ENCODE measurements around the gene OPN1MW. TPM values are rescaled to one million over a fixed set of nuclear protein-coding genes. Genes with fewer than 3 reads are reported as not detected.
"Not testable (repeated sequence)": the region's sequence is repeated elsewhere in the genome, so short reads cannot be mapped to it uniquely, and the experiment has no call there.

The OPN1MW gene
- total and polyA plus RNA-seq, 2 donors (not counting 1 experiment from before 2014, with no cell fraction given), result not detected

DNA sequence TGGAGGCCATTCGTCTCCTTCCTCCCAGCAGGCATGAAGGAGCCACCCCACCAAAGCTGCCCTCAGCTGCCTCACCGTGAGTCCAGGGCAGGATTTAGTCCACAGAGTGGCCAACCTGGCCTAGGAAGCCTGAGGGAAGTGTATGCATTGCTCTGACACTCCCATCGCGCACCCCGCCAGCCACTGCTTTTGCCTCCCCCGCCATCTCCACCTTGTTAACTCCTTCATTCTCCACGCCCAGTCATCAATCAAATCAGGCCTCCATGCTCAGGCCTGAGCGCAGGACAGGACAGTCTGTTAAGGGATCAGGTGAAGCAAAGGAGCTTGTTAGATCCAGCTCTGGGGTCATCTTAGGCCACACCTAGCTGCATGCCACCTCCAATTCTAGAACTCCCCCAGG is 10.4 kb downstream of the OPN1MW start:
- H3K4me2 ChIP-seq (ENCODE audit: extremely low read depth, insufficient read depth, low read length); H3K36me3 ChIP-seq (ENCODE audit: control insufficient read depth, insufficient read depth, low read length); H3K27ac ChIP-seq (ENCODE audit: insufficient read depth, low read length); DNase-seq (ENCODE audit: low read depth in 2 of 2); H3K79me2 ChIP-seq (ENCODE audit: control insufficient read depth, insufficient read depth, low read length); H2AFZ ChIP-seq (ENCODE audit: low read length); H3K9ac ChIP-seq (ENCODE audit: insufficient read depth, low read length); H4K20me1 ChIP-seq (ENCODE audit: control insufficient read depth, extremely low read depth, insufficient read depth, low read length); H3K9me3 ChIP-seq (ENCODE audit: control insufficient read depth, insufficient read depth, low read depth, low read length); H3K4me1 ChIP-seq (ENCODE audit: control insufficient read depth, extremely low read depth, insufficient read depth, low read length); H3K4me3 ChIP-seq (replicated peaks in 1 of 4; ENCODE audit: control extremely low read depth in 1 of 4, insufficient read depth in 1 of 4, low read depth in 3 of 4, low read length in 4 of 4); H3K27me3 ChIP-seq (ENCODE audit: control insufficient read depth, insufficient read depth, low read length): not testable (repeated sequence)

- H3K79me2 ChIP-seq (ENCODE audit: control insufficient read depth, insufficient read depth, low read length); H3K4me1 ChIP-seq (ENCODE audit: control insufficient read depth, extremely low read depth, insufficient read depth, low read length); H3K9me3 ChIP-seq (ENCODE audit: control insufficient read depth, insufficient read depth, low read depth, low read length); H2AFZ ChIP-seq (ENCODE audit: low read length); DNase-seq (ENCODE audit: low read depth in 2 of 2); H3K36me3 ChIP-seq (ENCODE audit: control insufficient read depth, insufficient read depth, low read length); H3K27me3 ChIP-seq (ENCODE audit: control insufficient read depth, insufficient read depth, low read length); H3K27ac ChIP-seq (ENCODE audit: insufficient read depth, low read length); H3K9ac ChIP-seq (ENCODE audit: insufficient read depth, low read length); H3K4me3 ChIP-seq (replicated peaks in 1 of 4; ENCODE audit: control extremely low read depth in 1 of 4, insufficient read depth in 1 of 4, low read depth in 3 of 4, low read length in 4 of 4); H4K20me1 ChIP-seq (ENCODE audit: control insufficient read depth, extremely low read depth, insufficient read depth, low read length); H3K4me2 ChIP-seq (ENCODE audit: extremely low read depth, insufficient read depth, low read length): not testable (repeated sequence)
These were observed 11.9 kb downstream of the OPN1MW start for GRCh38 chrX:154194316-154194715.

GRCh38 chrX:154196466-154196865 is 14.1 kb downstream of the OPN1MW start:
- H2AFZ ChIP-seq (ENCODE audit: low read length); H3K27me3 ChIP-seq (ENCODE audit: control insufficient read depth, insufficient read depth, low read length); H4K20me1 ChIP-seq (ENCODE audit: control insufficient read depth, extremely low read depth, insufficient read depth, low read length); H3K79me2 ChIP-seq (ENCODE audit: control insufficient read depth, insufficient read depth, low read length); H3K4me2 ChIP-seq (ENCODE audit: extremely low read depth, insufficient read depth, low read length); DNase-seq (ENCODE audit: low read depth in 2 of 2); H3K36me3 ChIP-seq (ENCODE audit: control insufficient read depth, insufficient read depth, low read length); H3K4me3 ChIP-seq (replicated peaks in 1 of 4; ENCODE audit: control extremely low read depth in 1 of 4, insufficient read depth in 1 of 4, low read depth in 3 of 4, low read length in 4 of 4); H3K27ac ChIP-seq (ENCODE audit: insufficient read depth, low read length); H3K9me3 ChIP-seq (ENCODE audit: control insufficient read depth, insufficient read depth, low read depth, low read length); H3K4me1 ChIP-seq (ENCODE audit: control insufficient read depth, extremely low read depth, insufficient read depth, low read length); H3K9ac ChIP-seq (ENCODE audit: insufficient read depth, low read length): not testable (repeated sequence)

DNA sequence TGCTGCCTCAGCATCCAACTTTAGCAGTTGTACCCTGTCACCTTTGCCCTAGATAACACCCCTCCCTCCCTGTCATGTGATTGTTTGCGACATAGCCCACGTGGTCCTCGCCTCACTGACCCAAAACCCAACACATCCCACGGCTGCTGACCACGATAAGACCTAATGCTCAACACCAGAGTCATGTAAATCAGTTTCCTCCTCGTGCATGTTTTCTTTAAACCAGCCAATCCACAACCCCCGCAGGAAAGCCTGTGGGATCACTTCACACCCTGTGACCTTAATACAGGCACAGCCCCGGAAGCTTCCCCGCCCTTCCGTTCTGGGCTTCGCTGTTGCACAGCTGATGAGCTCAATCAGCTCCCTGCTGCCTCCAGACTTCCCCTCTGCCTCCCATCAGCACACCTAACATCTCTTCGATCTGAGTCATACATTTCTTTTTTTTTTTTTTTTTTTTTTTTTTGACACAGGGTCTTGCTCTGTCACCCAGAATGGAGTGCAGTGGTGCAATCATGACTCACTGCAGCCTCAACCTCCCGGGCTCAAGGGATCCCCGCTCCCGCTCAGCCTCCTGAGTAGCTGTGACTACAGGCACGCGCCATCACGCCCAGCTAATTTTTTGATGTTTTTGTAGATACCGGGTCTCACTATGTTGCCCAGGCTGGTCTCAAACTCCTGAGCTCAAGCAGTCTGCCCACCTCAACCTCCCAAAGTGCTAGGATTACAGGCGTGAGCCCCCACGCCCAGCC is 27.4 kb downstream of the OPN1MW start:
- H2AFZ ChIP-seq (ENCODE audit: low read length); H3K4me2 ChIP-seq (ENCODE audit: extremely low read depth, insufficient read depth, low read length); H3K9ac ChIP-seq (ENCODE audit: insufficient read depth, low read length); H3K27ac ChIP-seq (ENCODE audit: insufficient read depth, low read length); H3K4me1 ChIP-seq (ENCODE audit: control insufficient read depth, extremely low read depth, insufficient read depth, low read length); DNase-seq (ENCODE audit: low read depth in 2 of 2); H4K20me1 ChIP-seq (ENCODE audit: control insufficient read depth, extremely low read depth, insufficient read depth, low read length); H3K27me3 ChIP-seq (ENCODE audit: control insufficient read depth, insufficient read depth, low read length); H3K79me2 ChIP-seq (ENCODE audit: control insufficient read depth, insufficient read depth, low read length); H3K36me3 ChIP-seq (ENCODE audit: control insufficient read depth, insufficient read depth, low read length); H3K4me3 ChIP-seq (replicated peaks in 1 of 4; ENCODE audit: control extremely low read depth in 1 of 4, insufficient read depth in 1 of 4, low read depth in 3 of 4, low read length in 4 of 4); H3K9me3 ChIP-seq (ENCODE audit: control insufficient read depth, insufficient read depth, low read depth, low read length): not testable (repeated sequence)

DNA sequence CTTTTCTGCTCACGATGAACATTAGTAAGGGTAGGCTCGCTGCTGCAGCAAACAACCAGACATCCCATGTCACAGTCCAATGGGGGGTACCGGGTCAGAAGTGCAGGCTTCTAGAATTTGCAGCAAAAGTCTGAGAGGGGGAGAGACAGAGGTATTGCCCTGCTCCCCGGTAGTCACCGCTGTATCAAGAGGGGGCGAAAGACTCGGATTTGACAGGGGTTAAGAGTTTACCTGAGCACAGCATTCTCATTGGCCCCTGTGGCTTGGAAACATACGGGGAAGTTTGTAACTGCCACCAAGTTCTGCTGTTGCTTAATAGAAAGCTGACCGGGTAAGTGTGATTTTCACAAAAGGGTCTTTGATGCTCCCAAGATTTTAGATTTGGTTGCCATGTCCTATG is 28.7 kb downstream of the OPN1MW start:
- H3K4me3 ChIP-seq (replicated peaks in 1 of 4; ENCODE audit: control extremely low read depth in 1 of 4, insufficient read depth in 1 of 4, low read depth in 3 of 4, low read length in 4 of 4); H3K79me2 ChIP-seq (ENCODE audit: control insufficient read depth, insufficient read depth, low read length); H3K27me3 ChIP-seq (ENCODE audit: control insufficient read depth, insufficient read depth, low read length); H3K9ac ChIP-seq (ENCODE audit: insufficient read depth, low read length); H2AFZ ChIP-seq (ENCODE audit: low read length); H3K4me2 ChIP-seq (ENCODE audit: extremely low read depth, insufficient read depth, low read length); H3K27ac ChIP-seq (ENCODE audit: insufficient read depth, low read length); H3K9me3 ChIP-seq (ENCODE audit: control insufficient read depth, insufficient read depth, low read depth, low read length); H4K20me1 ChIP-seq (ENCODE audit: control insufficient read depth, extremely low read depth, insufficient read depth, low read length); H3K4me1 ChIP-seq (ENCODE audit: control insufficient read depth, extremely low read depth, insufficient read depth, low read length); DNase-seq (ENCODE audit: low read depth in 2 of 2); H3K36me3 ChIP-seq (ENCODE audit: control insufficient read depth, insufficient read depth, low read length): not testable (repeated sequence)

DNA sequence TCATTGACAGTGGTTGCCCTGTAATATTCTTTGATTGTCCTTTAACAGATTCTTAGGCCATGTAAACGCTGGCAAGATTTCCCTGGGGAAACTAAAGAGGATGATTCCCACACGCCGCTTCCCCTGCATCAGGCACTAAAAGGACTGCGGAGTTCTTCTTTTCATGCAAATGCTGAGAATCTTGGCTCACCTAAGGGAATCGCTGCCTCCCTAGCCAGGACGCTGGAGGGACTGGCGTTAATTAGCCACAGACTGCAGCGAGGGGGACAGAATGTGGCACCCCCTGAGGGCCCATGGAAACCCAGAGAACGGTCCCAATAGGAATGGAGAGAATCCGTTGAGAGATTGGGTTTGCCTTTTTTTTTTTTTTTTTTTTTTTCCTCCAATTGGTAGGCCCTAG is 29.1 kb downstream of the OPN1MW start:
- H3K79me2 ChIP-seq (ENCODE audit: control insufficient read depth, insufficient read depth, low read length); H2AFZ ChIP-seq (ENCODE audit: low read length); H3K36me3 ChIP-seq (ENCODE audit: control insufficient read depth, insufficient read depth, low read length); H3K27me3 ChIP-seq (ENCODE audit: control insufficient read depth, insufficient read depth, low read length); H3K4me2 ChIP-seq (ENCODE audit: extremely low read depth, insufficient read depth, low read length); H3K9ac ChIP-seq (ENCODE audit: insufficient read depth, low read length); H3K4me1 ChIP-seq (ENCODE audit: control insufficient read depth, extremely low read depth, insufficient read depth, low read length); H3K4me3 ChIP-seq (replicated peaks in 1 of 4; ENCODE audit: control extremely low read depth in 1 of 4, insufficient read depth in 1 of 4, low read depth in 3 of 4, low read length in 4 of 4); H3K9me3 ChIP-seq (ENCODE audit: control insufficient read depth, insufficient read depth, low read depth, low read length); H4K20me1 ChIP-seq (ENCODE audit: control insufficient read depth, extremely low read depth, insufficient read depth, low read length); DNase-seq (ENCODE audit: low read depth in 2 of 2); H3K27ac ChIP-seq (ENCODE audit: insufficient read depth, low read length): not testable (repeated sequence)

- not testable (repeated sequence) for H3K4me2 ChIP-seq (ENCODE audit: extremely low read depth, insufficient read depth, low read length); DNase-seq (ENCODE audit: low read depth in 2 of 2)
These were observed 37.1 kb downstream of the OPN1MW start, which contains the start of gene OPN1MW2 for GRCh38 chrX:154219456-154219855. Gene OPN1MW2 (plus strand): TSS chrX:154219756. CDS start chrX:154219816, 60 bp downstream.

More at GRCh38 chrX:154219456-154219855, 37.1 kb downstream of the OPN1MW start, which contains the start of gene OPN1MW2:
- H3K27ac ChIP-seq (ENCODE audit: insufficient read depth, low read length); H3K9me3 ChIP-seq (ENCODE audit: control insufficient read depth, insufficient read depth, low read depth, low read length); H4K20me1 ChIP-seq (ENCODE audit: control insufficient read depth, extremely low read depth, insufficient read depth, low read length); H3K9ac ChIP-seq (ENCODE audit: insufficient read depth, low read length); H3K4me1 ChIP-seq (ENCODE audit: control insufficient read depth, extremely low read depth, insufficient read depth, low read length); H3K79me2 ChIP-seq (ENCODE audit: control insufficient read depth, insufficient read depth, low read length); H2AFZ ChIP-seq (ENCODE audit: low read length); H3K4me3 ChIP-seq (replicated peaks in 1 of 4; ENCODE audit: control extremely low read depth in 1 of 4, insufficient read depth in 1 of 4, low read depth in 3 of 4, low read length in 4 of 4); H3K27me3 ChIP-seq (ENCODE audit: control insufficient read depth, insufficient read depth, low read length); H3K36me3 ChIP-seq (ENCODE audit: control insufficient read depth, insufficient read depth, low read length): not testable (repeated sequence)

Measured in fibroblast of lung (primary cell).